HCT116 (cell line): ENCODE measurements around the gene ANKRA2. TPM values are rescaled to one million over a fixed set of nuclear protein-coding genes. Genes with fewer than 3 reads are reported as not detected.
A peak's percentile ranks its signal among the peaks of the same experiment; 100 is the strongest.

Source experiments
- ATAC-seq: fragments of 200-7000 bp; cut with Tn5 transposase; 2 replicates; pipeline ENCODE4 v1.9.1; 2020; ENCODE audit warnings: mild to moderate bottlenecking, moderate library complexity
- BruUV-seq: library from RNA; stranded (reverse); fragments of 400-500 nt; replicated peaks from 2 replicates; lab custom pipeline; 2021; lab: Mats Ljungman, UMichigan
- CTCF ChIA-PET: fragments of 300-600 bp; sonication (Branson Sonifier 250); formaldehyde crosslinking; loops from one replicate; lab custom pipeline; 2021; ENCODE audit warnings: antibody characterized with exemption; lab: Charles Lee
- POLR2A ChIA-PET: fragments of 300-600, 350-600 bp; sonication (Branson Sonifier 250); formaldehyde crosslinking; loops from one replicate; lab custom pipeline; 2021; ENCODE audit warnings: antibody characterized with exemption; lab: Charles Lee
- RAD21 ChIA-PET, 2 experiments: fragments of 300-600 bp; sonication (Branson Sonifier 250); formaldehyde crosslinking; loops; one replicate each; lab custom pipeline; 2023; ENCODE audit warnings: low total read pairs in 2 of 2; ENCODE audit not compliant: uncharacterized antibody in 2 of 2, unreplicated experiment in 2 of 2, low non-redundant PET in 1 of 2; lab: Charles Lee
- DNase-seq: peaks from one replicate; pipeline ENCODE4 v3.0.0-alpha.2; 2010; ENCODE audit warnings: low read depth, low spot score
- H2AFZ ChIP-seq: fragments of 200-600 bp; shearing (Covaris generic), sonication (generic); 2 replicates; pipeline ENCODE4 v1.6.1; 2017; ENCODE audit warnings: low read depth, mixed run types, mixed read lengths, antibody characterized with exemption, low read length; ENCODE audit not compliant: poor library complexity, severe bottlenecking
- H3K27ac ChIP-seq: 2 replicates; pipeline ENCODE4 v1.5.1; 2012; ENCODE audit warnings: low read depth, low read length
- H3K27me3 ChIP-seq: fragments of 200-600 bp; sonication (generic); 2 replicates; pipeline ENCODE4 v1.6.1; 2016; ENCODE audit warnings: mixed run types, low read length, mixed read lengths; ENCODE audit not compliant: insufficient read depth
- H3K36me3 ChIP-seq, 2 experiments: fragments of 200-500 bp in 1 of 2; fragments of 200-600 bp in 1 of 2; sonication (Bioruptor generic) in 1 of 2; sonication (generic) in 1 of 2; 2 replicates each; pipeline versions ENCODE4 v1.5.1 to v1.6.1; 2014 to 2016; ENCODE audit warnings: low read length in 2 of 2, inconsistent platforms in 1 of 2, mixed read lengths in 1 of 2, mixed run types in 1 of 2; ENCODE audit not compliant: insufficient read depth in 2 of 2, control insufficient read depth in 1 of 2
- H3K4me1 ChIP-seq, 2 experiments: fragments of 200-600 bp in 1 of 2; sonication (generic) in 1 of 2; 2 replicates each; pipeline versions ENCODE4 v1.5.1 to v1.6.1; 2012 to 2017; ENCODE audit warnings: low read length in 2 of 2, inconsistent platforms in 1 of 2, mild to moderate bottlenecking in 1 of 2, mixed read lengths in 1 of 2, mixed run types in 1 of 2, moderate library complexity in 1 of 2; ENCODE audit not compliant: insufficient read depth in 2 of 2, control insufficient read depth in 1 of 2
- H3K4me2 ChIP-seq: fragments of 200-600 bp; sonication (generic); 2 replicates; pipeline ENCODE4 v1.6.1; 2017; ENCODE audit warnings: mixed run types, low read length, mixed read lengths
- H3K4me3 ChIP-seq, 2 experiments: fragments of 200-600 bp in 1 of 2; sonication (generic) in 1 of 2; replicated peaks in 1 of 2; 2 replicates each; pipeline ENCODE4 v1.5.1; 2011 to 2016; ENCODE audit warnings: low read length in 2 of 2, control low read depth in 1 of 2, low read depth in 1 of 2, mild to moderate bottlenecking in 1 of 2, mixed read lengths in 1 of 2, mixed run types in 1 of 2
- H3K79me2 ChIP-seq: fragments of 200-600 bp; sonication (generic); 2 replicates; pipeline ENCODE4 v1.6.1; 2017; ENCODE audit warnings: mild to moderate bottlenecking, mixed run types, low read length, moderate library complexity, mixed read lengths; ENCODE audit not compliant: insufficient read depth
- H3K9ac ChIP-seq: fragments of 200-600 bp; sonication (generic); 2 replicates; pipeline ENCODE4 v1.6.1; 2016; ENCODE audit warnings: low read length, mixed read lengths
- H3K9me2 ChIP-seq: fragments of 200-600 bp; sonication (generic), shearing (Covaris generic); 2 replicates; pipeline ENCODE4 v1.6.1; 2017; ENCODE audit warnings: mixed run types, mild to moderate bottlenecking, moderate library complexity; ENCODE audit not compliant: insufficient read depth
- H3K9me3 ChIP-seq, 2 experiments: fragments of 200-500 bp in 1 of 2; fragments of 200-600 bp in 1 of 2; sonication (Bioruptor generic) in 1 of 2; sonication (generic) in 1 of 2; 2 replicates each; pipeline ENCODE4 v1.6.1; 2014 to 2017; ENCODE audit warnings: low read length in 2 of 2, mixed read lengths in 2 of 2, inconsistent platforms in 1 of 2, low read depth in 1 of 2, mild to moderate bottlenecking in 1 of 2, mixed run types in 1 of 2, moderate library complexity in 1 of 2; ENCODE audit not compliant: control insufficient read depth in 1 of 2, insufficient read depth in 1 of 2
- H4K20me1 ChIP-seq: fragments of 200-600 bp; sonication (generic), shearing (Covaris generic); 2 replicates; pipeline ENCODE4 v1.6.1; 2017; ENCODE audit warnings: mixed run types, mild to moderate bottlenecking, moderate library complexity; ENCODE audit not compliant: insufficient read depth
- CBX3 ChIP-seq: IDR thresholded peaks from 2 replicates; pipeline ENCODE4 v1.6.1; 2012; ENCODE audit warnings: low read depth
- RAD21 ChIP-seq: IDR thresholded peaks from 2 replicates; pipeline ENCODE4 v1.6.1; 2012; ENCODE audit warnings: low read depth, mild to moderate bottlenecking
- ZNF274 ChIP-seq: fragments of 200-500 bp; sonication (Bioruptor generic); IDR thresholded peaks from 2 replicates; pipeline ENCODE4 v1.6.1; 2014; ENCODE audit warnings: mild to moderate bottlenecking, low read depth, low read length, inconsistent platforms
- intact Hi-C: fragments of 100-400 bp; cut with micrococcal nuclease; formaldehyde crosslinking; loops from 2 replicates; pipeline ENCODE4 v1.10.0; 2022
- total RNA-seq: library from RNA; stranded (reverse); gene quantifications from one replicate; pipeline ENCODE4 v1.2.1, GENCODE V29; 2021; ENCODE audit not compliant: unreplicated experiment
- TF ChIP-seq, protein P1 (sequence below): IDR thresholded peaks from 2 replicates; pipeline ENCODE4 v1.6.1; 2012; ENCODE audit warnings: low read depth
- TF ChIP-seq, protein P2 (sequence below), 3 experiments: fragments of 200-600 bp in 1 of 3; sonication (generic) in 1 of 3; IDR thresholded peaks in 2 of 3; conservative IDR thresholded peaks in 1 of 3; 2 replicates each; pipeline ENCODE4 v1.5.1; 2012 to 2017; ENCODE audit warnings: low read depth in 2 of 3, low read length in 2 of 3, antibody characterized with exemption in 1 of 3, borderline replicate concordance in 1 of 3, control low read depth in 1 of 3, mild to moderate bottlenecking in 1 of 3, mixed read lengths in 1 of 3, mixed run types in 1 of 3, moderate library complexity in 1 of 3; ENCODE audit not compliant: insufficient read depth in 1 of 3
- TF ChIP-seq, protein P3 (sequence below): IDR thresholded peaks from 2 replicates; pipeline ENCODE4 v1.6.1; 2012

The ANKRA2 gene
- total RNA-seq, 1 experiment from 2014 or later = 17.0 TPM

DNA sequence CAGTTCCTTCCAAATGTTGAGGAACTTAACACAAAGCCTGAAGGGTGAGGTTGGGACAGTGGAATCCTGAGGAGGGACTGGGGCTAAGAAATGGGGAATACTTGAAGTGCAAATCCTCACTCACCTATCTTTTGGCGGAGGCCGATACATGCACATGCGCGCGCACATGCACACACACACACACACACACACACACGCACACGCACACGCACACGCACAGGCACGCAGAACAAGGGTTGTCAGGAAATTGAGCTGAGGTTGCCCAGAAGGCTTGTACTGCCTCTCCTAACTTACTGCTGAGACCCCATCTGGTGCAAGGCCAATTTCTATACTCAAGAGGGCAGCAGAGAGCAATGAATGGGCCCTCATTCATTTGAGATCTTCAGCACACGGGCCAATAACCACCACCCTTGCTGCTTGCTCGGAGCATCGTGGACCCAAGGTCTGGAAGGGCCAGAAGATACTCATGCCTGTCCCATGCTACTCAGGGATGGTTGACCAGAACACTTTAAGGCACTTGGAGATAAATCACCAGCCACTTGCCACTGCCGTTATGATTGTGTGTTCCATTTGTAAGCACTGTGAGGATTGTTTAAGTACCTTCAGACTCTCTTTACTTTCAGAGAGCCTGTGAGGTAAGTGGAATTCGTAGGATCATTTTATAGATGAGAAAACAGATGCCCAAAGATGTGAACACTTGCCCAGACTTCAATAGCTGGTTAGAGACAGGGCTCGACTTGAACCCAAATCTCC lies 45.7 kb downstream of the ANKRA2 start:
- Histone ChIP-seq H3K79me2 (no peaks in the 10 kb centered on the region), H3K4me3 (peak overlapping the region; percentile 15 to 17; a peak in 2 of 4 replicates), H3K9me2 (no peaks in the 10 kb centered on the region), H3K9ac (no peak overlapping the region), H2AFZ (peak overlapping the region; percentile 59), H3K4me2 (peak overlapping the region; percentile 52), H3K9me3 (no peaks in the 10 kb centered on the region), H3K27ac (no peak overlapping the region), H3K4me1 (peaks cover 8 to 10% of the 10 kb centered on the region in 2 experiments; a peak in 2 of 4 replicates), H4K20me1 (no peaks in the 10 kb centered on the region), H3K36me3 (no peaks in the 10 kb centered on the region), H3K27me3 (no peaks in the 10 kb centered on the region)
- DNase-seq (peak; percentile 85), ATAC-seq (peak; percentile 99)
- ChIA-PET RAD21 (interaction anchor here in 1 of 2 experiments (0.7 kb wide), 1 partner anchor 43 kb away, joined by 3 read pairs; no protein-coding TSS in a partner anchor), CTCF (interaction anchor here (0.7 to 2.4 kb wide), 5 partner anchors 9 to 172 kb away, joined by 3 to 14 read pairs (median 3); no protein-coding TSS in a partner anchor), POLR2A (no interaction called here)
- intact Hi-C loops = loop anchor here (1.0 kb wide), 2 partner anchors 18 to 273 kb away; no protein-coding TSS in a partner anchor
- no TSS peak for BruUV-seq
- TF ChIP-seq ZNF274 (no peak), RAD21 (peak; percentile 83), CBX3 (0 out of 2 replicates have a peak, but pooled peaks have one; percentile 43)
- TF ChIP-seq, protein P1, sequence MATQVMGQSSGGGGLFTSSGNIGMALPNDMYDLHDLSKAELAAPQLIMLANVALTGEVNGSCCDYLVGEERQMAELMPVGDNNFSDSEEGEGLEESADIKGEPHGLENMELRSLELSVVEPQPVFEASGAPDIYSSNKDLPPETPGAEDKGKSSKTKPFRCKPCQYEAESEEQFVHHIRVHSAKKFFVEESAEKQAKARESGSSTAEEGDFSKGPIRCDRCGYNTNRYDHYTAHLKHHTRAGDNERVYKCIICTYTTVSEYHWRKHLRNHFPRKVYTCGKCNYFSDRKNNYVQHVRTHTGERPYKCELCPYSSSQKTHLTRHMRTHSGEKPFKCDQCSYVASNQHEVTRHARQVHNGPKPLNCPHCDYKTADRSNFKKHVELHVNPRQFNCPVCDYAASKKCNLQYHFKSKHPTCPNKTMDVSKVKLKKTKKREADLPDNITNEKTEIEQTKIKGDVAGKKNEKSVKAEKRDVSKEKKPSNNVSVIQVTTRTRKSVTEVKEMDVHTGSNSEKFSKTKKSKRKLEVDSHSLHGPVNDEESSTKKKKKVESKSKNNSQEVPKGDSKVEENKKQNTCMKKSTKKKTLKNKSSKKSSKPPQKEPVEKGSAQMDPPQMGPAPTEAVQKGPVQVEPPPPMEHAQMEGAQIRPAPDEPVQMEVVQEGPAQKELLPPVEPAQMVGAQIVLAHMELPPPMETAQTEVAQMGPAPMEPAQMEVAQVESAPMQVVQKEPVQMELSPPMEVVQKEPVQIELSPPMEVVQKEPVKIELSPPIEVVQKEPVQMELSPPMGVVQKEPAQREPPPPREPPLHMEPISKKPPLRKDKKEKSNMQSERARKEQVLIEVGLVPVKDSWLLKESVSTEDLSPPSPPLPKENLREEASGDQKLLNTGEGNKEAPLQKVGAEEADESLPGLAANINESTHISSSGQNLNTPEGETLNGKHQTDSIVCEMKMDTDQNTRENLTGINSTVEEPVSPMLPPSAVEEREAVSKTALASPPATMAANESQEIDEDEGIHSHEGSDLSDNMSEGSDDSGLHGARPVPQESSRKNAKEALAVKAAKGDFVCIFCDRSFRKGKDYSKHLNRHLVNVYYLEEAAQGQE = no peak
- TF ChIP-seq, protein P2, sequence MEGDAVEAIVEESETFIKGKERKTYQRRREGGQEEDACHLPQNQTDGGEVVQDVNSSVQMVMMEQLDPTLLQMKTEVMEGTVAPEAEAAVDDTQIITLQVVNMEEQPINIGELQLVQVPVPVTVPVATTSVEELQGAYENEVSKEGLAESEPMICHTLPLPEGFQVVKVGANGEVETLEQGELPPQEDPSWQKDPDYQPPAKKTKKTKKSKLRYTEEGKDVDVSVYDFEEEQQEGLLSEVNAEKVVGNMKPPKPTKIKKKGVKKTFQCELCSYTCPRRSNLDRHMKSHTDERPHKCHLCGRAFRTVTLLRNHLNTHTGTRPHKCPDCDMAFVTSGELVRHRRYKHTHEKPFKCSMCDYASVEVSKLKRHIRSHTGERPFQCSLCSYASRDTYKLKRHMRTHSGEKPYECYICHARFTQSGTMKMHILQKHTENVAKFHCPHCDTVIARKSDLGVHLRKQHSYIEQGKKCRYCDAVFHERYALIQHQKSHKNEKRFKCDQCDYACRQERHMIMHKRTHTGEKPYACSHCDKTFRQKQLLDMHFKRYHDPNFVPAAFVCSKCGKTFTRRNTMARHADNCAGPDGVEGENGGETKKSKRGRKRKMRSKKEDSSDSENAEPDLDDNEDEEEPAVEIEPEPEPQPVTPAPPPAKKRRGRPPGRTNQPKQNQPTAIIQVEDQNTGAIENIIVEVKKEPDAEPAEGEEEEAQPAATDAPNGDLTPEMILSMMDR (IDR thresholded peaks at IDR 0.05 in 2 of 3, conservative IDR thresholded peaks at IDR 0.05 in 1 of 3; ENCODE audit: borderline replicate concordance in 1 of 3, insufficient read depth in 1 of 3, low read depth in 2 of 3, low read length in 2 of 3) = peak; percentile 65 to 85 (median 82); a peak in 5 of 6 replicates
- TF ChIP-seq, protein P3, sequence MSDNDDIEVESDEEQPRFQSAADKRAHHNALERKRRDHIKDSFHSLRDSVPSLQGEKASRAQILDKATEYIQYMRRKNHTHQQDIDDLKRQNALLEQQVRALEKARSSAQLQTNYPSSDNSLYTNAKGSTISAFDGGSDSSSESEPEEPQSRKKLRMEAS = peak; percentile 49
